Heart right ventricle (tissue), 16 donors: Measurements from ENCODE around the gene SPNS1. TPM values are rescaled to one million over a fixed set of nuclear protein-coding genes. Genes with fewer than 3 reads are reported as not detected.

Experiments used
- ATAC-seq, 8 donors: fragments of 200-7000 bp; cut with Tn5 transposase; one replicate each; pipeline ENCODE4 v1.9.1; 2020; ENCODE audit warnings: mild to moderate bottlenecking in 8 of 8, moderate library complexity in 8 of 8, moderate number of reproducible peaks in 1 of 8
- DNase-seq, 2 donors: peaks; one replicate each; pipeline ENCODE4 v3.0.0-alpha.2; 2020
- H3K27ac ChIP-seq, 10 donors: fragments of 200-600 bp; sonication (generic) in 2 of 10; one replicate each; pipeline versions ENCODE4 v1.5.0 to v1.8.0; 2020 to 2022; ENCODE audit warnings: mild to moderate bottlenecking in 3 of 10
- H3K27me3 ChIP-seq, 7 donors: fragments of 200-600 bp; one replicate each; pipeline ENCODE4 v1.8.0; 2021 to 2022; ENCODE audit warnings: mild to moderate bottlenecking in 2 of 7
- H3K36me3 ChIP-seq, 9 donors: fragments of 200-600 bp; sonication (generic) in 1 of 9; one replicate each; pipeline versions ENCODE4 v1.5.0 to v1.8.0; 2020 to 2022; ENCODE audit warnings: mild to moderate bottlenecking in 2 of 9
- H3K4me1 ChIP-seq, 9 donors: fragments of 200-600 bp; sonication (generic) in 1 of 9; one replicate each; pipeline versions ENCODE4 v1.5.0 to v1.8.0; 2020 to 2022; ENCODE audit warnings: mild to moderate bottlenecking in 4 of 9
- H3K4me3 ChIP-seq, 10 donors: fragments of 200-600 bp; sonication (generic) in 2 of 10; one replicate each; pipeline versions ENCODE4 v1.5.0 to v1.8.0; 2020 to 2022; ENCODE audit warnings: mild to moderate bottlenecking in 7 of 10, moderate library complexity in 2 of 10
- H3K9me3 ChIP-seq, 11 donors: fragments of 200-600 bp in 10 of 11; sonication (generic) in 2 of 11; one replicate each; pipeline versions ENCODE4 v1.5.0 to v1.8.0; 2013 to 2022; ENCODE audit warnings: mild to moderate bottlenecking in 2 of 11, control low read depth in 1 of 11, moderate library complexity in 1 of 11
- CTCF ChIP-seq, 9 donors: fragments of 200-600 bp; sonication (generic) in 2 of 9; IDR thresholded peaks; one replicate each; pipeline versions ENCODE4 v1.5.0 to v1.8.0; 2021 to 2022; ENCODE audit warnings: antibody characterized with exemption in 9 of 9, mild to moderate bottlenecking in 5 of 9, moderate library complexity in 1 of 9
- WGBS, 2 donors: extraction: QIAGEN DNeasy Blood & Tissue Kit; methylation state at CpG; one replicate each; pipeline ENCODE4 v1.1.7; 2013; ENCODE audit warnings: inconsistent platforms in 1 of 2; 5-methylcytosine and 5-hydroxymethylcytosine counted together
- intact Hi-C, 10 donors: fragments of 100-400 bp; cut with DNase I; formaldehyde crosslinking; loops; one replicate each; pipeline versions ENCODE4 v1.11.1 to v1.14.2; 2022
- polyA plus RNA-seq, 2 donors: library from polyadenylated mRNA; stranded (reverse); fragments of 200-250 nt; gene quantifications; one replicate each; pipeline ENCODE4 v1.2.3, GENCODE V29; 2013
- total RNA-seq, 10 donors: library from RNA; stranded (reverse); fragmentation: NEBNext Ultra II Directional in 3 of 10; extraction: Animal tissue kit (Norgen Biotek cat#: 25700) in 3 of 10; gene quantifications; one replicate each; pipeline versions ENCODE4 v1.2.1 to v1.2.4, GENCODE V29; 2021 to 2023
- donor health status: Arrhythmogenic right ventricular cardiomyopathy.
- donor health status: ischemic (EF 13 %, LVEDD 7.1; RV severe dilation, severe dysfunction).
- donor health status: healthy with polysubstance abuse.
- donor health status: DM: no; HTN: yes; CAD: no.
- donor health status: DM: no; HTN: no; CAD: no.
- donor health status: ischemic (EF 25% LVEDD 6.9; RV normal size, moderate dysfunction).
- donor health status: ischemic (EF 25% LVEDD 5.7; RV mildly dilated, moderate dysfunction).
- donor health status: healthy.
- donor health status: DM: yes; HTN: yes; CAD: no.
- donor health status: Ischemic cardiomyopathy.
- donor health status: ischemic (EF 35%, LVEDD 5.7; RV mildly dilated, moderate dysfunction).
- donor health status: nonischemic (EF 11% LVEDD 7.7; RV severe dilation, severe dysfunction).
- donor health status: DM: yes; HTN: yes; CAD: no.
- donor health status: PGD.
- donor health status: ischemic (EF 29% LVEDD 5.4; RV normal size, mild dysfunction).
- donor health status: nonischemic (EF 23%, LVEDD 6.1; RV moderate dilation, normal function).

Gene SPNS1
- total and polyA plus RNA-seq, 12 donors = 12.9 to 44.5 (median 18.2) TPM

GRCh38 chr16:29023279-29024277 lies 49.0 kb downstream of the SPNS1 start:
- ATAC-seq = no peak
- Histone ChIP-seq H3K9me3 (no peaks in the 10 kb centered on the region), H3K4me3 (no peak overlapping the region), H3K36me3 (no peaks in the 10 kb centered on the region), H3K4me1 (no peaks in the 10 kb centered on the region), H3K27me3 (peaks cover 0 to 33% (median 18%) of the 10 kb centered on the region in 7 donors), H3K27ac (no peak overlapping the region)
- TF ChIP-seq CTCF (IDR thresholded peaks at IDR 0.05) = no peak
- DNase-seq = no peak
- intact Hi-C loops = no loop called here
- 69 to 75% methylated on average over 15 of the region's 15 CpGs for WGBS, 2 donors

DNA sequence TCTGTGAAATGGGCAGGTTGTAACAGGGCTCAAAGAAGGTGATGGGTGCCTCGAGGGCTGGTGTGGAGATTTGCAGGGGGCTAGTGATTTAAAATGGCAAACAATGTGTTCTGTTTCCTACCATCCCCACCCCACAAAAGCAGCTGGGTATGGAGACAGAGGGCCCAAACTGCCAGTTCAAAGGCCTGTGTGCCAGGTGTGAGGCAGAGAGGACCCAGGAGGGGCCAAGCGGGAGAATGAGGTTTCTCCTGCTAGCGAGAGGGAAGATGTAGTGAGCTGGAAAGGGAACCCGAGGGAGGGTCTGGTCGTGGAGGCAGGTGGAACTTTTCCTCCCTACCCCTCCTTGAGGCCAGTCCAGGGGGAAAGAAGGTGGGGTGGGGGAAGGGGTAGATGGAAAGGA lies 49.7 kb downstream of the SPNS1 start:
- TF ChIP-seq CTCF (IDR thresholded peaks at IDR 0.05) = no peak
- H3K4me1 ChIP-seq = peaks cover 0 to 5% (median 0%) of the 10 kb centered on the region in 9 donors
- no peak overlapping the region for H3K27ac ChIP-seq
- no peak for ATAC-seq
- no peaks in the 10 kb centered on the region for H3K9me3 ChIP-seq
- no peak overlapping the region for H3K4me3 ChIP-seq
- intact Hi-C loops = no loop called here
- DNase-seq = no peak
- H3K36me3 ChIP-seq = no peaks in the 10 kb centered on the region
- WGBS, 2 donors = 62 to 67% methylated on average over 5 of the region's 5 CpGs
- peaks cover 0 to 33% (median 19%) of the 10 kb centered on the region in 7 donors for H3K27me3 ChIP-seq

- intact Hi-C loops = no loop called here
- H3K9me3 ChIP-seq = no peaks in the 10 kb centered on the region
- ATAC-seq (no peak), DNase-seq (no peak)
- no peak overlapping the region for H3K27ac ChIP-seq
- TF ChIP-seq CTCF (IDR thresholded peaks at IDR 0.05) = no peak
- no peak overlapping the region for H3K4me3 ChIP-seq
- 45 to 50% methylated on average over 5 of the region's 5 CpGs for WGBS, 2 donors
- H3K4me1 ChIP-seq = peaks cover 0 to 8% (median 0%) of the 10 kb centered on the region in 9 donors
- H3K36me3 ChIP-seq = no peaks in the 10 kb centered on the region
- peaks cover 0 to 34% (median 19%) of the 10 kb centered on the region in 7 donors for H3K27me3 ChIP-seq
These were observed 50.6 kb downstream of the SPNS1 start for GRCh38 chr16:29025218-29025617.

- Histone ChIP-seq H3K36me3 (no peaks in the 10 kb centered on the region), H3K4me1 (peaks cover 0 to 8% (median 0%) of the 10 kb centered on the region in 9 donors), H3K4me3 (no peak overlapping the region), H3K27me3 (peaks cover 0 to 34% (median 19%) of the 10 kb centered on the region in 7 donors), H3K27ac (no peak overlapping the region), H3K9me3 (no peaks in the 10 kb centered on the region)
- ATAC-seq = no peak
- TF ChIP-seq CTCF (IDR thresholded peaks at IDR 0.05) = no peak
- intact Hi-C loops = no loop called here
- no peak for DNase-seq
- WGBS, 2 donors = 83 to 94% methylated on average over 4 of the region's 4 CpGs
These were observed 51.2 kb downstream of the SPNS1 start for GRCh38 chr16:29025735-29026134.
